GM23338 (cell line): ENCODE results near the gene SASS6.

ENCODE experiments used
- CREB1 ChIP-seq: fragments of 250-450 bp; sonication (Bioruptor Pico); IDR thresholded peaks from 2 replicates; pipeline ENCODE4 v1.5.0; 2020; ENCODE audit warnings: low read depth, mild to moderate bottlenecking, moderate library complexity
- CTCF ChIP-seq, 2 experiments: fragments of 200-600 bp in 1 of 2; sonication (generic) in 1 of 2; conservative IDR thresholded peaks; 2 replicates each; pipeline versions ENCODE4 v1.5.1 to v1.6.1; 2016 to 2017; ENCODE audit warnings: antibody characterized with exemption in 2 of 2, low read depth in 2 of 2, mild to moderate bottlenecking in 2 of 2, moderate library complexity in 1 of 2
- ETS1 ChIP-seq: IDR thresholded peaks from 2 replicates; pipeline ENCODE4 v1.6.1; 2016; ENCODE audit warnings: antibody characterized with exemption
- EZH2 ChIP-seq: fragments of 200-600 bp; sonication (generic); IDR thresholded peaks from one replicate; pipeline ENCODE4 v1.8.0; 2017; ENCODE audit warnings: antibody characterized with exemption, mild to moderate bottlenecking, low read depth; ENCODE audit not compliant: unreplicated experiment
- EZH2phosphoT487 ChIP-seq: fragments of 200-600 bp; sonication (generic); IDR thresholded peaks from one replicate; pipeline ENCODE4 v1.8.1; 2018; ENCODE audit warnings: antibody characterized with exemption; ENCODE audit not compliant: unreplicated experiment
- JUNB ChIP-seq: IDR thresholded peaks from one replicate; pipeline ENCODE4 v1.6.1; 2016; ENCODE audit warnings: antibody characterized with exemption; ENCODE audit not compliant: unreplicated experiment
- NANOG ChIP-seq: IDR thresholded peaks from 2 replicates; pipeline ENCODE4 v1.6.1; 2016; ENCODE audit warnings: antibody characterized with exemption, borderline replicate concordance
- POLR2AphosphoS5 ChIP-seq: IDR thresholded peaks from 2 replicates; pipeline ENCODE4 v1.6.1; 2016; ENCODE audit warnings: antibody characterized with exemption, low read depth
- REST ChIP-seq: IDR thresholded peaks from one replicate; pipeline ENCODE4 v1.6.1; 2018; ENCODE audit warnings: antibody characterized with exemption; ENCODE audit not compliant: unreplicated experiment
- ZNF114 ChIP-seq: fragments of 250-450 bp; sonication (Bioruptor Pico); IDR thresholded peaks from 2 replicates; pipeline ENCODE4 v1.5.0; 2020; ENCODE audit warnings: mild to moderate bottlenecking, moderate library complexity
- ZNF331 ChIP-seq: fragments of 250-450 bp; sonication (Bioruptor Pico); IDR thresholded peaks from 2 replicates; pipeline ENCODE4 v1.5.0; 2020; ENCODE audit warnings: low read depth, mild to moderate bottlenecking, moderate library complexity

DNA sequence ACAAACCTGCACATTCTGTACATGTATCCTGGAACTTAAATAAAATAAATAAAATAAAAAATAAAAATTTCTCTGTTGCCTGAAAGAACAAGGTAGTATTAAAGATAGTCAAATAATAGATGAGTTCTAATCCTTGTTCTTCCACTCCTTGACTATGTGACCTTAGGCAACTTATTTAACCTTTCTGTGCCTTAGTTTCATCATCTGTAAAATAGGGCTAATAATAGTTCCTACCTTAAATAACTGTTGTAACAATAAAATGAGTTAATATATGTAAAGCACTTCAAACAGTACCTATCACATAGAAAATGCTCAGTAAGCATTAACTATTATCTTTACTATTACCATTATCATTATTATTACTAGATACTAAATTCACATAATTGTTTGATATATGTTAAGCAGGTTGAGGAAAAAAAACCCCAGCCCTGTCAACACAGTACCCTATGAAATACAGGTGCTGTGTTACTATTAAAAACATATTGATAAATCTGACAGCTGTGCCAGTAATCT is 23.1 kb downstream of the SASS6 start:
- no peak for TF ChIP-seq CREB1 (CRISPR knock-in tag)
- TF ChIP-seq CTCF (conservative IDR thresholded peaks at IDR 0.05; ENCODE audit: low read depth in 2 of 2) = no peak
- no peak for TF ChIP-seq POLR2AphosphoS5
- TF ChIP-seq EZH2phosphoT487 = no peak
- TF ChIP-seq JUNB = no peak
- no peak for TF ChIP-seq EZH2
- no peak for TF ChIP-seq REST
- no peak for TF ChIP-seq ZNF331 (CRISPR knock-in tag)
- no peak for TF ChIP-seq ETS1
- TF ChIP-seq ZNF114 = no peak
- no peak for TF ChIP-seq NANOG
